Ectodermal cell (in vitro differentiated cells): Measurements from ENCODE around the gene KIDINS220.

Experiments
- H3K27ac ChIP-seq: 2 replicates; pipeline ENCODE4 v1.7.0; 2013; ENCODE audit warnings: mild to moderate bottlenecking, low read depth, low read length; ENCODE audit not compliant: insufficient read depth, poor library complexity, severe bottlenecking
- H3K27me3 ChIP-seq: 2 replicates; pipeline ENCODE4 v1.7.0; 2013; ENCODE audit warnings: mild to moderate bottlenecking, low read length; ENCODE audit not compliant: insufficient read depth, control insufficient read depth, poor library complexity, severe bottlenecking
- H3K36me3 ChIP-seq: one replicate; pipeline ENCODE4 v1.7.0; 2013; ENCODE audit warnings: low read length; ENCODE audit not compliant: control insufficient read depth, insufficient read depth
- H3K4me1 ChIP-seq: one replicate; pipeline ENCODE4 v1.7.0; 2013; ENCODE audit warnings: low read length; ENCODE audit not compliant: control insufficient read depth, insufficient read depth
- H3K4me3 ChIP-seq: 2 replicates; pipeline ENCODE4 v1.7.0; 2013; ENCODE audit warnings: low read depth, low read length, control low read depth; ENCODE audit not compliant: insufficient read depth
- H3K9me3 ChIP-seq: 2 replicates; pipeline ENCODE4 v1.7.0; 2013; ENCODE audit warnings: mild to moderate bottlenecking, low read length, moderate library complexity; ENCODE audit not compliant: control insufficient read depth
- WGBS, 2 experiments: methylation state at CpG; one replicate each; pipeline ENCODE4 v1.1.7; 2013; ENCODE audit warnings: missing lambda C conversion rate in 2 of 2; 5-methylcytosine and 5-hydroxymethylcytosine counted together

KIDINS220 gene

DNA sequence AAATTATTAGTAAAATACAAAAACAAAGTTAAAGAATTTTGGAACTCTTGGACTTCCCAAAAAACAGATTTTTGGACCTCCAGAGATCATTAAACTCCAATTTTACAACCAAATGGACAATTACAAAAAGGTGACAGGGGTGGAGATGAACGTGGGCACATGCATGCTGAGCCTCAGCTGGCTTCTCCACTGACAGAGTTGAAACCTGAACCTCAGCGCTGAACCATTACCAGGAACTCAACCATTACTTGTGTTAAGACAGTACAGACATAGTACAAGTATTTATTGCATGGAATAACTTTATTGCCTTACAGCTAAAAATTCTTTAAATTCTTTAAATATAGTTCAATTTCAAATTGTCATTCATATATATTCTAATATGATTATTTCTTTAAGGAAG lies 33.0 kb upstream of the KIDINS220 start:
- no peaks in the 10 kb centered on the region for H3K27me3 ChIP-seq
- H3K4me1 ChIP-seq = no peaks in the 10 kb centered on the region
- WGBS, 2 experiments = 90 to 97% methylated on average over 2 of the region's 2 CpGs
- H3K27ac ChIP-seq = no peak overlapping the region
- no peaks in the 10 kb centered on the region for H3K36me3 ChIP-seq
- no peaks in the 10 kb centered on the region for H3K9me3 ChIP-seq
- H3K4me3 ChIP-seq = no peak overlapping the region

GRCh38 chr2:8867363-8867762 lies 29.9 kb upstream of the KIDINS220 start:
- 79 to 91% methylated on average over 3 of the region's 3 CpGs for WGBS, 2 experiments

GRCh38 chr2:8863331-8863953 lies 26.0 kb upstream of the KIDINS220 start:
- Histone ChIP-seq H3K4me1 (no peaks in the 10 kb centered on the region), H3K27me3 (no peaks in the 10 kb centered on the region), H3K27ac (no peak overlapping the region), H3K4me3 (no peak overlapping the region), H3K9me3 (no peaks in the 10 kb centered on the region), H3K36me3 (no peaks in the 10 kb centered on the region)
- 93 to 94% methylated on average over 10 of the region's 10 CpGs for WGBS, 2 experiments

More at GRCh38 chr2:8867363-8867762, 29.9 kb upstream of the KIDINS220 start:
- no peak overlapping the region for H3K4me3 ChIP-seq
- H3K27ac ChIP-seq = no peak overlapping the region
- no peaks in the 10 kb centered on the region for H3K27me3 ChIP-seq
- no peaks in the 10 kb centered on the region for H3K9me3 ChIP-seq
- no peaks in the 10 kb centered on the region for H3K36me3 ChIP-seq
- H3K4me1 ChIP-seq = no peaks in the 10 kb centered on the region

GRCh38 chr2:8862230-8862629 lies 24.8 kb upstream of the KIDINS220 start:
- Histone ChIP-seq H3K27ac (no peak overlapping the region), H3K27me3 (no peaks in the 10 kb centered on the region), H3K4me1 (no peaks in the 10 kb centered on the region), H3K4me3 (no peak overlapping the region), H3K9me3 (no peaks in the 10 kb centered on the region), H3K36me3 (no peaks in the 10 kb centered on the region)
- 94 to 96% methylated on average over 7 of the region's 7 CpGs for WGBS, 2 experiments

- H3K27me3 ChIP-seq = no peaks in the 10 kb centered on the region
- no peaks in the 10 kb centered on the region for H3K9me3 ChIP-seq
- 96 to 97% methylated on average over 1 of the region's 1 CpG for WGBS, 2 experiments
- no peaks in the 10 kb centered on the region for H3K4me1 ChIP-seq
- H3K36me3 ChIP-seq = no peaks in the 10 kb centered on the region
- H3K27ac ChIP-seq = no peak overlapping the region
- no peak overlapping the region for H3K4me3 ChIP-seq
Measured at GRCh38 chr2:8861797-8862196, 24.4 kb upstream of the KIDINS220 start.

GRCh38 chr2:8860239-8860638 lies 22.8 kb upstream of the KIDINS220 start:
- Histone ChIP-seq H3K27ac (no peak overlapping the region), H3K36me3 (no peaks in the 10 kb centered on the region), H3K27me3 (no peaks in the 10 kb centered on the region), H3K4me3 (no peak overlapping the region), H3K4me1 (no peaks in the 10 kb centered on the region), H3K9me3 (no peaks in the 10 kb centered on the region)
- 98 to 100% methylated on average over 1 to 2 of the region's 2 CpGs for WGBS, 2 experiments

DNA sequence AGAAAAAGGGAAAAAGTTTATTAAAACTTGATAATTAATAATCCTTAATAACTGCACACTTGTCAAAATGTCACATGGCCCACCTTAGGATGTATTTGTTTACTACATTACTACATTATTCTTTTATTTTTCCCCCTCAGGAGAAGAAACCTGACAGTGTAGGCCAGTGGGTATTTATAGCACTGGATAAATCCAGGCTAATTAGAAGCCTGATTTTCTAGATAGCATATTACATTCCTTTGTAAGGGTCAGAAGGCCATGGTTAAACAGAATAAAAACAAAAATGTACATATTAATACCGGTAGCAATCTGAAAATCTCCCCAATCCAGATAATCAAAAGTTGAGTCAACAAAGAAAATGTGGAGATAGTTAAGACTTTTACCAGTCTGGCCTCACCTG lies 21.5 kb upstream of the KIDINS220 start:
- Histone ChIP-seq H3K27ac (no peak overlapping the region), H3K36me3 (no peaks in the 10 kb centered on the region), H3K4me1 (no peaks in the 10 kb centered on the region), H3K4me3 (no peak overlapping the region), H3K27me3 (no peaks in the 10 kb centered on the region), H3K9me3 (no peaks in the 10 kb centered on the region)
- 83 to 100% methylated on average over 1 of the region's 1 CpG for WGBS, 2 experiments

DNA sequence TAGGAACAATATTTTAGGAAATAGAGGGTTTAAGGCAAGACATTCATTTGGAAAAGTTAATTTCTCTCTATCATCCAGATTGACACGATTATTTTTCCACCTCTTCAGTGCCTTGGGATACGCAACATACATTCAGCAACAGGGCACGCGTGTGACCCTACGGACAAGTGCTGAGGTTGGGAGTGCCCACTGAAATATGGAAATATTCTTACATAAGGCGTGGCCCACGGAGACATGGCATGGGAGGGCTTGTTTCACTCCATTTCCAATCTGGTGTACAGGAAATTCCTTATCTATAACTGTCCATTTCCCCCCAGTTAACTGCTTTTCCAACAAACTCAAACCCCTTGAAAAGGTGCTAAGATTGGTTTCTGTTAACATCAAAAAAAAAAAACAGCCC lies 20.9 kb upstream of the KIDINS220 start:
- Histone ChIP-seq H3K27me3 (no peaks in the 10 kb centered on the region), H3K27ac (no peak overlapping the region), H3K36me3 (no peaks in the 10 kb centered on the region), H3K4me3 (no peak overlapping the region), H3K9me3 (no peaks in the 10 kb centered on the region), H3K4me1 (no peaks in the 10 kb centered on the region)
- 96 to 99% methylated on average over 7 of the region's 7 CpGs for WGBS, 2 experiments

DNA sequence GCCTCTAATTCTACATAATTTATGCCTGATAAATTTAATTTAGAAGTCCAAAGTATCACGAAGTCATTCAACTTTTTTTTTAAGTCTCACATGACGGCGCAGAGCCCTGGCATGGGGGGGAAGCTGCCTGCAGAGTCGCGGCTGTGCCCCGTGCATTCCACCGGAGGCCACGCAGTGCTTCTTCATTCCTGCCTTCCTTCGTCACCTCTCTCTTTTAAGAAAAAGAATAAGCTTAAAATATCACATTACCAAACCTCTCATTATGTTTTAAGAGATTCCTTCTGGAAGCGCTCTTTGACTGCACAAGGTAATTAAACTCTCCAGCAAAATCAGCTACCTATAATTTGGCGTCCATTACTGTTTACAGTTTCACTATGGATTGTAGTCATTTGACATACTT lies 20.3 kb upstream of the KIDINS220 start:
- H3K27me3 ChIP-seq = no peaks in the 10 kb centered on the region
- H3K9me3 ChIP-seq = no peaks in the 10 kb centered on the region
- H3K4me1 ChIP-seq = no peaks in the 10 kb centered on the region
- 90 to 92% methylated on average over 11 of the region's 11 CpGs for WGBS, 2 experiments
- no peak overlapping the region for H3K4me3 ChIP-seq
- no peak overlapping the region for H3K27ac ChIP-seq
- no peaks in the 10 kb centered on the region for H3K36me3 ChIP-seq

DNA sequence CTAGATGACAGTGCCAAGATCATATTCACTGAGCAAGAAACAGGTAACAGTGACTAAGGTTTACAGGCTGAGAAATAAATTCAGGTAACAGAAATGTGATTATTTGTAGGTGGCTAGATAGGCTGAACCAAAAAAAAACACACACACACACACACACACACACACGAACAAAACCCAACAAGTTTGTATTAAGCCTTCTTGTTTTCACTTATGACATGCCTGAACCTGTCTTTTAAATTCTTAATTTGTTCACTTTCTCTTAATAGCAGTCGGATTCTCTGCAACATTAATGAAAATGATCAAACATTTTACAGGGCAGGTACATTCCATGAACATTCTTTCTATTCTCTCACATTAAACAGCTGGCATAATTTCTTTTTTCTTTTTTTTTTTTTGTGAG lies 18.8 kb upstream of the KIDINS220 start:
- Histone ChIP-seq H3K27me3 (no peaks in the 10 kb centered on the region), H3K4me1 (no peaks in the 10 kb centered on the region), H3K27ac (no peak overlapping the region), H3K9me3 (no peaks in the 10 kb centered on the region), H3K36me3 (no peaks in the 10 kb centered on the region), H3K4me3 (no peak overlapping the region)
- 85 to 89% methylated on average over 2 of the region's 2 CpGs for WGBS, 2 experiments

DNA sequence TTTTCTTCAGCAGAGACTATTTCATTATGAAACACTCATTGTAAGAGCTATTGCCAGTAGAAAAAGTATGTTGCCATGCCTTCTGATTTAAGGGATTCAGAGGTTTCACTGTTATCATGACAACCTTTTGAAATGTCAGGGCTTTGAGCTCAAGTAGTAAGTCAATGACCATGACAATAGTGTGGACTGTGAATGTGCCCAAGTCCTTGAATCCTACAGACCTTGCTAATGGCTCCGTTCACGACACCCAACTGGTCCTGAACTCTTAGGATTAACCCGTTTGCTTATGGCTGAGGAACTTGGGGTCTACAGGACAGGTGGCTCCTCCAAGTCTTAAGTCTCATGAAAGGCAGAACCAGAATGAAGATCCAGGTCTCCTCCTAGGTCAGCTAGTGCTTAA lies 17.6 kb upstream of the KIDINS220 start:
- no peaks in the 10 kb centered on the region for H3K27me3 ChIP-seq
- no peak overlapping the region for H3K27ac ChIP-seq
- H3K4me1 ChIP-seq = no peaks in the 10 kb centered on the region
- no peaks in the 10 kb centered on the region for H3K36me3 ChIP-seq
- WGBS, 2 experiments = 65 to 73% methylated on average over 3 of the region's 3 CpGs
- H3K9me3 ChIP-seq = no peaks in the 10 kb centered on the region
- H3K4me3 ChIP-seq = no peak overlapping the region
